SK-N-DZ (cell line): ENCODE data around the gene AGAP1.
A peak's percentile ranks its signal among the peaks of the same experiment; 100 is the strongest.
"Not testable (repeated sequence)": the region's sequence is repeated elsewhere in the genome, so short reads cannot be mapped to it uniquely, and the experiment has no call there.

Experiments used
- DNase-seq: peaks from one replicate; pipeline ENCODE4 v3.0.0-alpha.2; 2015; ENCODE audit warnings: low spot score

AGAP1 gene

DNA sequence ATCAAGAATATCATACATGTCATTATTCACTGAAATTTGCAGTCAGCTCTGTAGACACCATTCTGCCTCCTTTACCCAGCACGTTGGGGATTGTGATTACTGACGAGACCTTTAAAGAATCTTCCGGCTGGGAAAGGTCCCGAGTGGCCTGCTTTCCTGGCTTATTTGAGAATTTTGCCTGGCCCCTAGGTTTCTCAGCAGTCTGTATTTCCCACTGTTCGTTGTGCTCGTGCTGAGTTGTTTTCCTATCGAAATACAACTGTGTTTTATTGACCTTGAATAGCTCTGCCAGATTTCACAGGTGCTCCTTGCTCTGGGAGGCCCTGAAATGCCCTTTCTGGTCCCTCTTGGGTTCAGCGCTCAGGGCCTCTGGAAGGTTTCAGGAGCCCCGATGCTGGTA is 94.9 kb downstream of the AGAP1 start:
- DNase-seq: no peak

DNA sequence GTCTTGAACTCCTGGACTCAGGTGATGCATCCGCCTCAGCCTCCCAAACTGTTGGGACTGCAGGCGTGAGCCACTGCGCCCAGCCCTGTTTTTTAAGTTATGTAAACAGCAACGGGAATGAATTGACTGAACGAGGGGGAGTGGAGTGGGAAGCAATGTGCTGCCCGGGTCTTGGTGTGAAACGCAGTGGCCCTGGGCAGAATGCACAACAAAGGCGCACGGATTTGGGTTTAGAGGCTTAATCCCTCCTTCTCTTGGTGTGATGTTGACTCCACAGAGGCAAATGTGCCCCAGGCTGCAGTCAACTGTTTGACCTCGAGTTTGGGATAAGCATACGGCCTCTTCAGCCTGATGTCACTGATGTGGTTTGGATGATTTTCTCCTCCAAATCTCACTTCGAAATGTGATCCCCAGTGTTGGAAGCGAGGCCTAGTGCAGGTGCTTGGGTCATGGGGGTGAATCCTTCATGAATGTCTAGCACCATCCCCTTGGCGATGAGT is 97.4 kb downstream of the AGAP1 start:
- DNase-seq: no peak

DNA sequence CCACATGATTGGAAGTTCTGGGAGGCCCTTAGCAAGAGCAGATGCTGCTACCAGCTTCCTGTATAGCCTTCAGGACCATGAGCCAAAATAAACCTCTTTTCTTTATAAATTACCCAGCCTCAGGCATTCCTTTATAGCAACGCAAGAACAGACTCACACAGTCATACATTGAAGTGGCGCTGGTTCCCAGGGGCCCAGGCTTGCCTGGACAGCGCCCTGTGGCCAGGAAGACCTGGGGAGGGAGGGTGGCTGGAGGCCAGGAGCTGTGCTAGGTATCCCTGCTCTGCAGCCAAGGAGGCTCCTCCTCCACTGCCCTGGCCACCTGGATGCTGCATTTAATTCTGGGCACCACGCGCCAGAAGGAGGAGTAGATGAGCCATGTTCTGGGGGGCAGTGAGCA is 98.1 kb downstream of the AGAP1 start:
- DNase-seq: no peak

DNA sequence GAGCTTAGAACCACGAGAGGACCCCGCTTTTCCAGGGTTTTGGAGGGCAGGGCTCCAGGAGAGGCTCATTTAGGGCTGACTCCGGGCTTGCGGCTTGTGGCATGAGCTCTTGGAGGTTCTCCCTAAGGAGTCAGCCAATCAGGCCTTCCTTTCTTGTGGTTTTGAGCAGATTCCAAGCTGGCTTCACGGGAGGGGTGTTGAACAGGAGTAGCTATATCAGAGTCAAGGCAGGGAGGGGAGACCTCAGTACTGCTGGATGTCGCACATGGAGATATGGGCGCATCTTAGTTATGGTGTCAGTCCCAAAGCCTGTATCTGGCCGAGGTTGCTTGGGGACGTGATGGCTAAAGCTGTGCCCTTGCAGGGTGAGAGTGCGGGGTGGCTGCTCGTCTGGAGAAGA is 98.6 kb downstream of the AGAP1 start:
- DNase-seq: no peak

DNA sequence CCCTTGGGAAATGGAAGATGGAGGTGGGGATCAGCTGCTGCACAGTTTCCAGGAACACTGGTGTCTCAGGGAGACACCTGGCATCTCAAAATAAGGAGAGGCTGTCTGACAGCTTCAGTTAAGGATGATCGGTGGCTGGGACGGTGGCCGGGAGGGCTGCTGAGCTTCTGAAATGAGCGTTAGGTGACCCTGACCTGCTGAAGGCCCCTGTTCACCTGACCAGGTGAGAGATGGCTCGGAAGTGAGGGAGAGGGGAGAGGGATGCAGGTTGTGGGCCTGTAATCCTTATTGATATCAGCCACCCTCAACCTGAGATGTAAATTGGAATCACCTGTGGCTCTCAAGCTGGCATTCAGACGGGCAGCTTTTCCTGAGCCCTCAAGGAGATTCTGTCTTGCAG is 99.0 kb downstream of the AGAP1 start:
- no peak for DNase-seq

DNA sequence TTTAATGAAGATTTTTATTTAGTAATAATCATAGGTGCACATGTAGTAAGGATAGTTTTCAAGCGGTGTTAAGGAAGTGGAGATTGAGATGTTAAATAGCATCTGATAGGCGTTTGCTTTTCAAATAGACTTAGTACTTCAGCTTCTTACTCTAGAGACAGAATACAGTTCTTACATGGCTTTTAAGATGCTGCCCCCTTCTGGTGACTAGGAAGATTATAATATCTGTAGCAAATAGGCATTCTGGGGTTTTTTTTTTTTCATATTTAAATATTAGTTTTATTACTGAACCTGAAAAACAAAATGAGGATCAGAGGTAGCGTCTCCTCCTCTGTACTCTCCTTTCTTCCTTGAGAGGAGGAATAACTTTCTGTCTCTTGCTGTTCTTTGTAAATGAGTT is 100.2 kb downstream of the AGAP1 start:
- peak; percentile 67 for DNase-seq

DNA sequence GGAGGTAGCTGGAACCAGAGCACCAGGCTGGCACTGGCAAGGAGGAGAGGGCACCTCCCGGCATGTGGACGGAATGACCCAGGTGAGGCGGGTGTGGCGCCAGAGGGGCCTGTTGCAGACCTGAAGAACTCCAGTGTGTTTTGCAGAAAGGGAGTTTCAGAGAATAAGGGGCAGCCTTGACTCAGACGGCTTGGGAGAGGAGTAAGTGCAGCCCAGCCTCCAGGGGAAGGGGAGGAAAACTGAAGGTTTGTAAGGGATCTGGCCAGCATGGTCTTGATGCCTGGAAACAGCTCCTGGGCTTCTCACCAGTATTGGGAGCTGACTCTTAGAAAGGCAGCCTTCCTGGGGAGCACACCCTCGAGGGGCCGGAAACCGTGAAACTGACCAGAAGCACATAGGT is 101.1 kb downstream of the AGAP1 start:
- DNase-seq: no peak

DNA sequence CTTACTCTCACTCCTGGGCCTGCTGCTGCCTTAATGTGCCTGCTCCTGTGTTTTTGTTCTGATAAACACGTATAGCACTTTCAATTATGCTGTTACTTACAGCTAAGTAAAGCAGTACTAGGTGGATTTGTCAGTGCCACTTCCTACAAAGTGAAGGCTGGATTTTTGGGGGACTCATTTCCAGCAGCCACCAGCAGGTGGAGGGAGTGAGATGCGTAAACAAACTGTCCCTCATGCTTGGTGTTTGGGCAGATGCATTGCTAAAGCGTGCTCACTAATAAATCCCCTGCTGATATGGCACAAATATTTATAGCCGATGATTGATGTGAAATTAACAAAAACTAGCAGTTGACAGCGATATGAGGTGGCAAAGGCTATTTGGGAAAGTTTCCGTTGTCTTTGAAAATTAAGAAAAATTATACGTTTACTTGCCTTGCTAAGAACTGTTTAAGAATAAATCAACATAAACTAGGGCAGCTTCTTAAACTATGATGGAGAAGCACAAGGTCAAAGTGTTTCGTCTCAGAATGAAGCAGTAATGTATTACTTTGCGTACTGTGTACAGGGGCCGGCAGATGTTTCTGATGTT is 101.7 kb downstream of the AGAP1 start:
- DNase-seq: peak; percentile 65

DNA sequence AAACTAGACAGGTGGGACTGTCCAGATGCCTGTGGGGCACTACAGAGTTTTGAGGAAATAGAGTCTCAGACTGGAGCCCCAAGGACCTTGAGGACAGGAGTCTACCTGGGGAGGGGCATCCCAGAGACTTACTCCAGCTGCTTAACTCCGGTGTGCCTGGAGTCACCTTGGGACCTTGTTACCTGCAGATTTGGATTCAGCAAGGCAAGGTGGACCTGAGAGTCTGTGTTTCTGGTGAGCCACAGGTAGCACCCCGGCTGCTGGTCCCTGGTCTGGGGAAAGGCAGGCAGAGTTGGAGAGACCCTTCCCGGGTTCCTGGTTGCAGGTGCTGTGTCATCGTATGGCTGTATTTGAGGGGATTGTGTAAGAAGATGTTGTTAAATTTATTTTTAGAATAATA is 102.4 kb downstream of the AGAP1 start:
- no peak for DNase-seq

DNA sequence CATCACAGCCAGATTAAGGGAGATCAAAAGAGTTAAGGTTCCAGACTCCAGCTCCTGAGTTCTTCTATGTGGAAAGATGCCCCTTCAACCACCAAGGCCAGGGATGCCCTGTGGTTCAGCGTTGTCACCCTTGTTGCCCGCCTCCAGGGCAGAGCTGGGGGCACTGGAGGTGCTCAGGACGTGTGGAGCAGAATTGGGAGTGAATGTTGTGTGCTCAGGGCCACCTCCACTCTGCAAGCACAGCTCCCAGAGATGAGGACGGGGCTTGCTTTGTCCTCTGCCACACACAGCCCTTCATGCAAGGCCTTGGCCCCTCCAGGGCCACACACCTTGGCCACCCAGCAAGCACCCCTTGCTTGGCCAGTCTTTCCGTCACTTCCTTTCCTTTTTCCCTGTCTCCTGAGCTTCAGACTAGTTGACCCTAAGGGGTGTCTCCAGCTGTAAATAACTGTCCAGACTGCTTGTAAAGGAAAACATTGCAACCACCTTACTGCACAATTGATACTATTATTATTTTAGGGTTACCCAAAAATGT is 103.3 kb downstream of the AGAP1 start:
- no peak for DNase-seq

DNA sequence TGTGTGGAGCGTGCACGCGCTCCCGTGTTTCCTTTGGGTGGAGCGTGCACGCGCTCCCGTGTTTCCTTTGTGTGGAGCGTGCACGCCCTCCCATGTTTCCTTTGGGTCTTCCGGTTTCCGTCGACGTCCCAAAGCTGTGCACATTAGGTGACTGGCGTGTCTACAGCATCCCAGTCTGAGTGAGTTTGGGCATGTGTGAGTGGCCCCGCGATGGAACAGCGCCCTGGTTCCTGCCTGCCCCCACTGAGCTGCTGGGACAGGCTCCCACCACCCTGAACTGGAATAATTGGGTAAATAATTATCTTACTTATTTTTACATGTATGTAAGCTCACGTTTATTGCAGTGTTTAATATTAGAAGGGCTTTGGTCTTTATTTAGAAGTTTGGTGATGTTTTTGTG is 104.2 kb downstream of the AGAP1 start:
- DNase-seq: no peak

DNA sequence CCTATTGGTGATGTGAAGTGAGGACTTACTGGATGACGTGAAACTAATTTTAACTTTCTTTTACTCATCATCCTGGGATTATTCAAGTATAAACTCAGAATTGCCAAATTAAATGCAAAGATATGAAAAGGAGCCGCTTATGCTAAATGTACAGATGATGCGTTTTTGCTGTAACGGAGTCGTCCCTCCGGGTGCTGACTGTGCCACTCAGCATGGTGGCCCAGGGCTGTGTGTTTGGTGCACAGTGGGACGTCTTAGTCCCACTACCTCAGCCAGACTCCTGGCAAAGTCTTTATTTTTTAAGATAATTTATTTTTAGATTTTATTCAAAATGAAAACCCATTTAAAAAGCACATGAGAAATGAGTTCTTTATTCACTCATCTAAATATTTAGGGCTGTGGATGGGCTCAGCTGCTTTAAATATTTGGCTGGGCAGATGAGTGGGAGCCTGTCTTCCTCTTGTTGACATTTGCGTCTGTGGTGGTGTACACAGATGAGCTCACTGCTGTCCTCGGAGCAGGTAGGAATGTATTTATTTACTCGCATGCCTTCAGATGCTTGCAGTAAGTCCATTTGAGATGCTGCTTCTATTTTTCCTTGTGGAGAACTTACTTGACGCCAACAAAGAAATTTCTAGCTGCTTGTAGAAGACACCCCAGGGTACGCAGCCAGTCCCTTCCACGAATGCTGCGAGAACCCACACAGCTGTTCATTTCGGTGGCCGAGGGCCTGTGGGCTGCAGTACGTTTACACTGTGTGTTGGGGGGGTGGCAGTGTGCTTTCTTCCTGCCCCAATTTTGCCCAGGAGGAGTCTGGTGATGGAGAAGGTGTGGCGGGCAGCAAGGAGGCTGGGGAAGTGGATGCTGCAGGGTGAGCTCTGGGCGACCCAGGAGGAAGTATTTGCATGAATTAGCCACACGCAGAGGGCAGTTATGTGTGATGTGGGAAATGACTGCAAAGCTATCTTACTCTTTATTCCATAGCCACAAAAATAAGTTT is 105.0 kb downstream of the AGAP1 start:
- no peak for DNase-seq

DNA sequence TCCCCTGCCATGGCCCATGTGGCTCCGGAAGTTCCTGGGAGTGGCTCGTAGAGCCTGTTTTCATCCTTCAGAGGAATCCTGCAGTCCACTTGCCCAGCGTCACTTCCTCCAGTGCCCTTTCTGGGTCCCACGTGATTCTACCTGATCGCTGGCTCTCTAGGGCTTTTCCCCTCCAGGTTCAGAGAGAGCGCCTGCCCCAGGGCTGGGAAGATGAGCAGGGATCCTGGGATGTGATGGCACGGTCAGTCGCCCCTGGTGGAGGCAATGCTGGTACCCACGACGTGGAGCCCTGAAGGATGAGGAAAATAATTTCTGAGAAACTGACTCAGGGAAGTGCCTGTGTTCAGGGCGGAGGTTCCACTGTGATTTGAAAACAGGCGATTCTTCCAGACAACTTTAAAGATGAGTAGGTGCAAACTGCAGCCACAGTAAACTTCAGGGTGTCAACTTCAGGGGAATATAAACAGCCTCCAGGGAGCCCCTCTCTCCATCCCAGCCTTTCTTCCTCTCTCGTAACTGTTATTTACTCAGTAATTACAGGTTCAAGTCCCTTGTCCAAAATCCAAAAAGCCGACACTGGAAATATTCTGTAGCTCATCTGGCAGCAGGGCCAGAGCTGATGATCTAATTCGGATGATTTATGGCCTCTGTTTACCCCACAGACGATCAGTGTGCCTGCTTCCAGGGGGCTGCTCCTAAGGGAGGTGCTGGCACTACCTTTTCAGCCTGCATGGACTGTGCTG is 105.9 kb downstream of the AGAP1 start:
- DNase-seq: peak; percentile 27

DNA sequence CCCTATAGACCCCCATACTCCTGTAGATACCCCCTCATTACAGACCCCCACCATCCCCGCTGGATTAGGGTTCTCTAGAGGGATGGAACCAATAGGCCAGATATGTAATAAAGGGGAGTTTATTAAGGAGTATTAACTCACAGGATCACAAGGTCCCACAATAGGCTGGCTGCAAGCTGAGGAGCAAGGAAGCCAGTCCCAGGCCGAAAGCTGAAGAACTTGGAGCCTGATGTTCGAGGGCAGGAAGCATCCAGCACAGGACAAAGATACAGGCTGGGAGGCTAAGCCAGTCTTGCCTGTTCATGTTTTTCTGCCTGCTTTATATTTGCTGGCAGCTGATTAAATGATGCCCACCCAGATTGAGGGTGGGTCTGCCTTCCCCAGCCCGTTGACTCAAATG is 106.6 kb downstream of the AGAP1 start:
- DNase-seq: no peak

DNA sequence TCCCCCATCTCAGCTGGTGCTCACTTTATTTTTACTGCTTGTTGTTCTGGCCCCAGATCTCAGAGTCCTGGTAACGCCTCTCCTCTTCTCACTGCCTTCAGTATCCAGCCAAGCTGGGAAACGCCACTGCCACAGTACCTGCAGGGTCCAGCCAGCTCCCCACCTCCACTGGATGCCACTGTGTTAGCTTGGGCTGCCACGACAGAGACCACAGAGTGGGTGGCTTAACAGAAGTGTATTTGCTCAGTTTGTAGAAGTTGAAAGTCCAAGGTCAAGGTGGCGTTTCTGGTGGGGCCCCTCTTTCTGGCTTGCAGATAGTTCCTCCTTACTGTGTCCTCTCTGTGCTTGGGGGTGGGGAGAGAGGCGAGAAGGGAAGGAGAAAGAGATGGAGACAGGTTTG is 107.1 kb downstream of the AGAP1 start:
- DNase-seq: no peak

DNA sequence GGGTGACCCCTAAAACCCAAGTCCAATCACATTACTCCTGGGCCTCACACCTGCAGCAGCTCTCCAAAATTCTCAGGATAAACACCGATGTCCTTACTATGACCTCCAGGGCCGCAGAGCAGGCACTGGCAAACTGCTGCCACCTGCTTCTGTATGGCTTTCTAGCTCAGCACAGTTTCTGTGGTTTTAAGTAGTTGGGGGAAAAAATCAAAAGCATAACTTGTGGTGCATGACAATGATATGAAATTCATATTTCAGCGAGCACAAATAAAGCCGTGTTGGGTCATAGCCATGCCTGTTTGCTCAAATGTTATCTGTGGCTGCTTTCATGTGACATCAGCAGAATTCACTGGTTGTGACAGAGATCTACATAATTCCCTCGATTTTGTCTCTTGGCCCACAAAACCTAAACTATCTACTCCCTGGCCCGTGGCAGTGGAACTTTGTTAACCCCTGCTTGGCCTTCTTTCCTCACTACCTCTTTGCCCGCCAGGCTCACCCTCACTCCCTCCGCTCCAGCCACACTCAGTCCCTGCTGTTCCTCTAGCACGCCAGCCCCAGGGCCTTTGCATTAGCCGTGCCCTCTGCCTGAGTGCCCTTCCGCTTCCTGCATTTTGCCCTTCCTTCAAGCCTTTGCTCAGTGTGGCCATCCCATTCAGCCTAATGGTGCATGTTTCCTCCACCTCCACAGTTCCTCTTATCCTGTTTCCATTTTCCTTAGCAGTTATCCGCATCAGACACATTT is 108.3 kb downstream of the AGAP1 start:
- DNase-seq: no peak

DNA sequence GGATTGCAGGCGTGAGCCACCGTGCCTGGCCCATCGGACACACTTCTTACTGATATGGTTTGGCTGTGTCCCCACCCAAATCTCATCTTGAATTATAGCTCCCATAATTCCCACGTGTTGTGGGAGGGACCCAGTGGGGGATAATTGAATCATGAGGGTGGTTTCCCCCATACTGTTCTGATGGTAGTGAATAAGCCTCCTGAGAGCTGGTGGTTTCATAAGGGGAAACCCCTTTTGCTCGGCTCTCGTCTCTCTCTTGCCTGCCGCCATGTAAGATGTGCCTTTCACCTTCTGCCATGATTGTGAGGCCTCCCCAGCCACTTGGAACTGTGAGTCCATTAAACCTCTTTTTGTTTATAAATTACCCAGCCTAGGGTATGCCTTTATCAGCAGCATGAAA is 109.1 kb downstream of the AGAP1 start:
- not testable (repeated sequence) for DNase-seq

DNA sequence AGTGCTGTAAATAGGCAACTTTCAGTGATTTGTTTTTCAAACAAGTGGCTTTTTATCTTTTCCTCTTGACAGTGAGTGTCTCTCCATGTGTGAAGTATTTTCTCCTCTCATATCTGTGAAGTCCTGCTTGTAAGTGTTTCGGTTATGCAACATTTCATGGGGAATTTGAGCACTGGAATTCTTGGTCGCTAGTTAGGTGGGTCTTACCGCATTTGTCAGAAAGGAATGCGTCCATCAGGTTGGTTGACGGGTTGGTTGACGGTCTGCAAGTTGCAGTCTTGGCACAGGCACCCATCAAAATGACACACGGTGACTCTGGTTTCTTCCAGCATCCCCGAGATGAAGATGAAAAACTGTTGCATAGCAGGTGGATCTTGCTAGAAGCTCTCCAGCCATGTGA is 109.8 kb downstream of the AGAP1 start:
- no peak for DNase-seq

DNA sequence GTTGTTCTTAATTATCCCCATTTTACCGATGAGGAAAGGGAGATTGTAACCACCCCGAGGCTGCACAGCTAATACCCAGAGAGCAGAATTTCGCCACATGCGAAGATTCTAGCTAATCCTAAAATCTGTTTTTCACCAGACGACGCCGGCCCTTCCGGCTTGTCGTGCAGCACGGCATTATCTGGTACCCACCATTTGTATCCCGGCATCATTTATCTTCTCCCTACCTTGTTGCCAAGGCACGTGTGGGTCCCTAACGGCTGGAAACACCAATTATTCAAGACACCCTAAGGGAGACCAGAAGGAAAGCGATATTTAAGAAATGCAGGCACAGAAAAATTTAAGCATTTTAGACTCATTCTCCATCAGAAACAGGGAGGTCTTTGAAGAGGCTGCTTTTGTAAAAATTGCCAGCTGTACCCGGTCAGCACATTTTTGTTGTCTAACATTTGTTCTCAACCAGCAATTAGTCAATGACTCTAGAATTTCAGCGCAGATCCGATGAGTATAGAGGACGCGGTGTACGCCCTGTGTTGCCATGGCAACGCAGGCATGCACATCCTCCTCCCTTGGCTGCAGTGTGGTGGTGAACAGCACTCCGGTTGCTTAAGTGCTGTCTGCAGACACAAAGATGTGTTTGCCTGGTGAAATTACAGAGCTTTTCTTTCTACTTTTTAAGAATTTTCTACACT is 111.6 kb downstream of the AGAP1 start:
- peak; percentile 85 for DNase-seq

DNA sequence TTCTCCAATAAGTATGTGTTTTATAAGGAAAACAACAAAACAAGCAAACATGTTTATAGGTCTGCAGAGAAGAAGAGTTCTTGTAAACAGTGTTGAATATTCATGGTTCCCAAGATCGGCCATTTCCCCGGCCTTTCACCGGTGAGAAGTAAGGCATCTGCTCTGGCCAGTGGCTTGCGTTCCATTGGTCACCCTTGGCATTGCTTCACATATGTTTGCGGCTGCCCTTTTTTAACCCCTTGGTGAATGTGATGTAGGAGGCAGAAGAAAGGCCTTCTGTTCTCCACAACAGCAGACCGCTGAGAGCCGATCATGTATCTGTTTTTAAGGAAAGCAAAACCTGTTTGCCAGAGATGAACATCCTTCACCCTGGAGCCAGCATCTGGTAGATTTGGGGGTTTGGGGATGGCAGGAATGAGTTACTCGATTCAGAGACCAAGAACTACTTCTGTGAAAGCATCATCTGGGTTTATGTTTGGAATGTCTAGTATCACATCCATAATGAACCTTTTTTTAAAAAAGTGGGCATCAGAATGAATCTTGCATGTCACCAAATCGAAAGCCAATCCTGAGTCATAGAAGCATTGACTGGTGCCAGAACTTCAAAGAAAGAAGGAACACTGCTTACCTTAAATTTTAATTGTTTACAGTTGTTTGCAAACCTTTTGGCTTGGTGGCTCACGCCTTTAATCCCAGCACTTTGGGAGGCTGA is 112.3 kb downstream of the AGAP1 start:
- DNase-seq: no peak
